ENCODE results near the gene MACROD2.

DNA sequence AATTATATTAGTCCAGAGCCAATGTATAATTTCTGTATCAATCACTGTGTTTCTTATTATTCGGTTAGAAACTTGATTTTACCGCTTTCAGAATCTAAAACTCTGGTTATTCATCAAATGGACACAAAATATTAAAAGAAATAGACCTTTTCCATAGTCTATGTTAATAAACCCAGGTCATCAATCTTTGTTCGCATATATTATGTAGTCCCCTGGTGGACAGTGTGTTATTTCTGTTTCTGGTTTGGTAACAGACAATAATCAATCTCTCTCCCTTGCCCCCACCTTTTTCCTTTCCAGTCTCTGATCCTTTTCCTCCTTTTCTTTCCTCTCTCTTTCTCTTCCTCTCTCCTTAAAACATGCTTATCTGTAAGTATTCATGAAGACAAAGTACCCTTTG lies 203.1 kb downstream of the MACROD2 start:
- TF ChIP-seq EZH2 (IDR thresholded peaks at IDR 0.05; ENCODE audit: insufficient read depth, low read length) = no peak
- TF ChIP-seq, protein P1, sequence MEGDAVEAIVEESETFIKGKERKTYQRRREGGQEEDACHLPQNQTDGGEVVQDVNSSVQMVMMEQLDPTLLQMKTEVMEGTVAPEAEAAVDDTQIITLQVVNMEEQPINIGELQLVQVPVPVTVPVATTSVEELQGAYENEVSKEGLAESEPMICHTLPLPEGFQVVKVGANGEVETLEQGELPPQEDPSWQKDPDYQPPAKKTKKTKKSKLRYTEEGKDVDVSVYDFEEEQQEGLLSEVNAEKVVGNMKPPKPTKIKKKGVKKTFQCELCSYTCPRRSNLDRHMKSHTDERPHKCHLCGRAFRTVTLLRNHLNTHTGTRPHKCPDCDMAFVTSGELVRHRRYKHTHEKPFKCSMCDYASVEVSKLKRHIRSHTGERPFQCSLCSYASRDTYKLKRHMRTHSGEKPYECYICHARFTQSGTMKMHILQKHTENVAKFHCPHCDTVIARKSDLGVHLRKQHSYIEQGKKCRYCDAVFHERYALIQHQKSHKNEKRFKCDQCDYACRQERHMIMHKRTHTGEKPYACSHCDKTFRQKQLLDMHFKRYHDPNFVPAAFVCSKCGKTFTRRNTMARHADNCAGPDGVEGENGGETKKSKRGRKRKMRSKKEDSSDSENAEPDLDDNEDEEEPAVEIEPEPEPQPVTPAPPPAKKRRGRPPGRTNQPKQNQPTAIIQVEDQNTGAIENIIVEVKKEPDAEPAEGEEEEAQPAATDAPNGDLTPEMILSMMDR (IDR thresholded peaks at IDR 0.05; ENCODE audit: insufficient read depth, low read depth, low read length) = no peak
